ENCODE measurements around the gene ZNF792. TPM values are rescaled to one million over a fixed set of nuclear protein-coding genes. Genes with fewer than 3 reads are reported as not detected.
"Not testable (repeated sequence)": the region's sequence is repeated elsewhere in the genome, so short reads cannot be mapped to it uniquely, and the experiment has no call there.

The ZNF792 gene
- polyA plus RNA-seq, 2 of the 4 experiments (the other 2 are of a cell fraction), result 2.0 to 3.7 TPM

- H3K4me3 ChIP-seq, result no peak overlapping the region
- CTCF ChIA-PET, result interaction anchor here (0.9 to 61.4 kb wide), 11 partner anchors 10 to 161 kb away, joined by 3 to 1860 read pairs (median 55); partner anchors contain the start of genes GRAMD1A, LGI4, SCN1B and ZNF792
Measured at GRCh38 chr19:34974646-34975045, 10.6 kb upstream of the ZNF792 start.

DNA sequence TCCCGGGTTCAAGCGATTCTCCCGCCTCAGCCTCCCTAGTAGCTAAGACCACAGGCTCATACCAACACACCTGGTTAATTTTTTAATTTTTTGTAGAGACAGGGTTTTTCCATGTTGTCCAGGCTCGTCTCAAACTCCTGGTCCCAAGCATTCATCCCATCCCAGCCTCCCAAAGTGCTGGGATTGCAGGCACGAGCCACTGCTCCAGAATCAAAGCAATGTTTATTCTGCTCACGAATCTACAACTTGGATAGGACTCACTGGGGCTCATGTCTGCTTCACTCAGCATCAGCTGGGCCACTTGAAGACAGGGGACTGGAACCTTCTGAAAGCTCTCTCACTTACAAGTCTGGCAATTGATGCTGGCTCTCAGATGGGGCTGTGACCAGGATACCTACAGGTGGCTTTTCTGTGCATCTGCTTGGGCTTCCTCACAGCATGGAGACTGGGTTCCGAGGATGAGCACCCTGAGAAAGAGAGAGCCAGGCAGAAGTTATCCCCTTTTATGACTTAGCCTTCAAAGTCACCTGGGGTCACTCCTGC lies 8.2 kb upstream of the ZNF792 start:
- no peak overlapping the region for H3K4me2 ChIP-seq
- ChIA-PET CTCF (interaction anchor here (0.6 to 61.4 kb wide), 43 partner anchors 9 to 332 kb away, joined by 3 to 1860 read pairs (median 6); partner anchors contain the start of genes FXYD5, GRAMD1A, LGI4 and SCN1B), POLR2A (interaction anchor here (0.9 to 2.7 kb wide), 6 partner anchors 27 to 56 kb away, joined by 3 to 13 read pairs (median 3); partner anchors contain the start of gene GRAMD1A)
- FAIRE-seq (no peak), ATAC-seq (no peak), DNase-seq (ENCODE audit: low read depth in 1 of 2, low spot score in 1 of 2) (no peak)
- no peak overlapping the region for H3K4me3 ChIP-seq
- peaks cover 18% of the 10 kb centered on the region for H3K4me1 ChIP-seq
- 59% methylated on average over 7 of the region's 7 CpGs for WGBS (ENCODE audit: missing lambda C conversion rate)
- TF ChIP-seq ZNF302 (CRISPR knock-in tag; IDR thresholded peaks at IDR 0.05) (no peak), HOXB5 (CRISPR knock-in tag; IDR thresholded peaks at IDR 0.05) (no peak), JUN (IDR thresholded peaks at IDR 0.05) (no peak), HEYL (CRISPR knock-in tag; IDR thresholded peaks at IDR 0.05) (no peak), RNF2 (IDR thresholded peaks at IDR 0.05; ENCODE audit: borderline replicate concordance, low read depth) (no peak), KDM5A (IDR thresholded peaks at IDR 0.05) (no peak), HDAC2 (IDR thresholded peaks at IDR 0.05) (no peak), GATA3 (IDR thresholded peaks at IDR 0.05; ENCODE audit: borderline replicate concordance) (no peak), BHLHE40 (IDR thresholded peaks at IDR 0.05; ENCODE audit: low read depth, low read length) (no peak)
- TF ChIP-seq, protein P1, sequence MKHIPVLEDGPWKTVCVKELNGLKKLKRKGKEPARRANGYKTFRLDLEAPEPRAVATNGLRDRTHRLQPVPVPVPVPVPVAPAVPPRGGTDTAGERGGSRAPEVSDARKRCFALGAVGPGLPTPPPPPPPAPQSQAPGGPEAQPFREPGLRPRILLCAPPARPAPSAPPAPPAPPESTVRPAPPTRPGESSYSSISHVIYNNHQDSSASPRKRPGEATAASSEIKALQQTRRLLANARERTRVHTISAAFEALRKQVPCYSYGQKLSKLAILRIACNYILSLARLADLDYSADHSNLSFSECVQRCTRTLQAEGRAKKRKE (CRISPR knock-in tag; IDR thresholded peaks at IDR 0.05; ENCODE audit: low read depth), result no peak
- no peak overlapping the region for H3K27ac ChIP-seq
- peaks cover 42% of the 10 kb centered on the region for H3K9me3 ChIP-seq

More at GRCh38 chr19:34974646-34975045, 10.6 kb upstream of the ZNF792 start:
- Histone ChIP-seq H3K9me3 (peaks cover 53% of the 10 kb centered on the region), H3K4me1 (peaks cover 18% of the 10 kb centered on the region), H3K4me2 (0 out of 3 replicates have a peak overlapping the region, but pooled peaks have one; percentile 7), H3K27ac (peak overlapping the region in 1 of 2 experiments; percentile 75; a peak in 2 of 6 replicates)
- POLR2A ChIA-PET, result interaction anchor here (2.7 kb wide), 1 partner anchor 25 kb away, joined by 13 read pairs; the partner anchor contains the start of gene GRAMD1A
- FAIRE-seq (peak; percentile 39), ATAC-seq (no peak), DNase-seq (ENCODE audit: low read depth in 1 of 2, low spot score in 1 of 2) (no peak)
- WGBS (ENCODE audit: missing lambda C conversion rate), result 80% methylated on average over 5 of the region's 5 CpGs
- TF ChIP-seq GATA3 (IDR thresholded peaks at IDR 0.05; ENCODE audit: borderline replicate concordance) (no peak), FOSL2 (IDR thresholded peaks at IDR 0.05) (no peak), FOSL2 (CRISPR knock-in tag; IDR thresholded peaks at IDR 0.05) (0 out of 2 replicates have a peak, but pooled peaks have one; percentile 2)

DNA sequence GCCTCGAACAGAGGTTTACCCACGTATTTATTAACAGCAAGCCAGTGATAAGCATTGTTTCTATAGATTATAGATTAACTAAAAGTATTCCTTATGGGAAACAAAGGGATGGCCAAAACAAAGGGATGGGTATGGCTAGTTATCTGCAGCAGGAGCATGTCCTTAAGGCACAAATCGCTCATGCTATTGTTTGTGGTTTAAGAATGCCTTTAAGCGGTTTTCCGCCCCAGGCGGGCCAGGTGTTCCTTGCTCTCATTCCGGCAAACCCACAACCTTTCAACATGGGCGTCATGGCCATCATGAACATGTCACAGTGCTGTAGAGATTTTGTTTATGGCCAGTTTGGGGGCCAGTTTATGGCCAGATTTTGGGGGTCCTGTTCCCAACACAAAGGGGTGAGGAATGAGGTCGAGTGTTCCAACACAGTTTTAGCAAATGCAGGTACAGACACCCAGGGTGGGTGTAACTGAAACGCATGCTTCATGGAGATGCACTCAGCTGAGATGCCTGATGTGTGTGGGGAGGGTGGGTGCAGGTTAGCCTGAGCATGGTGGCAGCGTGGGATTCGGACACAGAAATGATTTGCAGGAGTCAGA lies 6.3 kb upstream of the ZNF792 start:
- DNase-seq (ENCODE audit: low read depth in 1 of 2, low spot score in 1 of 2); FAIRE-seq; POLR2A ChIA-PET; H3K4me3 ChIP-seq; H3K27ac ChIP-seq; H3K4me2 ChIP-seq; ATAC-seq: not testable (repeated sequence)
- Histone ChIP-seq H3K4me1 (peaks cover 21% of the 10 kb centered on the region), H3K9me3 (peaks cover 28% of the 10 kb centered on the region)
- 51% methylated on average over 12 of the region's 12 CpGs for WGBS (ENCODE audit: missing lambda C conversion rate)
- CTCF ChIA-PET, result interaction anchor here (0.7 to 61.4 kb wide), 9 partner anchors 9 to 166 kb away, joined by 3 to 1860 read pairs (median 50); partner anchors contain the start of genes GRAMD1A, LGI4, SCN1B and ZNF792

DNA sequence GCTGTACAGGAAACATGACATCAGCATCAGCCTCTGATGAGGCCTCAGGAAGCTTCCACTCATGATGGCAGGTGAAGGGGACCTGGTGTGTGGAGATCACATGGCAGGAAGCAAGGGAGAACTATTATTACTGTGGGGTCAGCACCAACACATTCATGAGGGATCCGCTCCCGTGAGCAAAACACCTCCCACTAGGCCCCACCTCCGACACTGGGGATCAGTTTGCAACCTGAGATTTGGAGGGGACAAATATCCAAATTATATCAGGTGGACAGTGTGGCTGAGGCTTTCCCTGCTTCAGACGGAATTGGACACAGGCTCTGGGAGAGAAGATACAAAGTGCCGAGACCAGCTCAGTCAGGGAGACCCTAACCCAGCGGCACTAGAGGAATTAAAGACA lies 5.7 kb upstream of the ZNF792 start:
- Histone ChIP-seq H3K4me2 (no peak overlapping the region), H3K9me3 (peaks cover 28% of the 10 kb centered on the region), H3K4me3 (no peak overlapping the region), H3K27ac (no peak overlapping the region), H3K4me1 (peaks cover 18% of the 10 kb centered on the region)
- POLR2A ChIA-PET, result no interaction called here
- no peak for FAIRE-seq
- CTCF ChIA-PET, result interaction anchor here (0.8 to 61.4 kb wide), 6 partner anchors 9 to 145 kb away, joined by 3 to 1860 read pairs (median 37); partner anchors contain the start of genes GRAMD1A and SCN1B
- no peak for ATAC-seq
- WGBS (ENCODE audit: missing lambda C conversion rate), result 72% methylated on average over 6 of the region's 6 CpGs
- no peak for DNase-seq (ENCODE audit: low read depth in 1 of 2, low spot score in 1 of 2)
- TF ChIP-seq ZFP36 (IDR thresholded peaks at IDR 0.05; ENCODE audit: borderline replicate concordance, partially characterized antibody), result no peak
- TF ChIP-seq POLR2A (IDR thresholded peaks at IDR 0.05; ENCODE audit: low read length), result no peak
- TF ChIP-seq KDM1A (IDR thresholded peaks at IDR 0.05; ENCODE audit: low read depth), result no peak
- TF ChIP-seq MYC (IDR thresholded peaks at IDR 0.05; ENCODE audit: borderline replicate concordance, low read length), result no peak
- no peak for TF ChIP-seq HOXB13 (CRISPR knock-in tag; IDR thresholded peaks at IDR 0.05; ENCODE audit: low read depth)
- TF ChIP-seq ESRRA (IDR thresholded peaks at IDR 0.05; ENCODE audit: borderline replicate concordance, low read length), result no peak
- no peak for TF ChIP-seq RARB (CRISPR knock-in tag; IDR thresholded peaks at IDR 0.05)
- no peak for TF ChIP-seq JUNB (IDR thresholded peaks at IDR 0.05)
- TF ChIP-seq NPAS2 (CRISPR knock-in tag; IDR thresholded peaks at IDR 0.05; ENCODE audit: borderline replicate concordance), result no peak
- no peak for TF ChIP-seq KDM5A (IDR thresholded peaks at IDR 0.05)
- no peak for TF ChIP-seq EP300 (IDR thresholded peaks at IDR 0.05)
- no peak for TF ChIP-seq BHLHE40 (IDR thresholded peaks at IDR 0.05; ENCODE audit: low read depth, low read length)
- TF ChIP-seq CHD4 (IDR thresholded peaks at IDR 0.05; ENCODE audit: borderline replicate concordance), result no peak
- no peak for TF ChIP-seq MAFK (IDR thresholded peaks at IDR 0.05; ENCODE audit: partially characterized antibody)
- no peak for TF ChIP-seq RCOR1 (IDR thresholded peaks at IDR 0.05; ENCODE audit: low read depth, low read length)
- TF ChIP-seq FOXS1 (CRISPR knock-in tag; IDR thresholded peaks at IDR 0.05), result no peak
- TF ChIP-seq CHD2 (IDR thresholded peaks at IDR 0.05; ENCODE audit: low read length, partially characterized antibody), result no peak
